ENCODE results near the gene SKAP2. TPM values are rescaled to one million over a fixed set of nuclear protein-coding genes. Genes with fewer than 3 reads are reported as not detected.

The SKAP2 gene
- polyA plus RNA-seq, 2 of the 4 experiments (the other 2 are of a cell fraction): 18.7 to 23.0 TPM

GRCh38 chr7:26714006-26714405 is 150.4 kb downstream of the SKAP2 start:
- H3K4me2 ChIP-seq: no peak overlapping the region
- DNase-seq (ENCODE audit: low read depth in 1 of 2, low spot score in 1 of 2) (no peak), FAIRE-seq (no peak), ATAC-seq (no peak)
- CTCF ChIA-PET: interaction anchor here (0.7 to 2.4 kb wide), 4 partner anchors 27 to 466 kb away, joined by 3 to 5 read pairs (median 4); no protein-coding TSS in a partner anchor
- H3K4me1 ChIP-seq: no peaks in the 10 kb centered on the region
- 60% methylated on average over 2 of the region's 2 CpGs for WGBS (ENCODE audit: missing lambda C conversion rate)
- H3K27ac ChIP-seq: no peak overlapping the region
- POLR2A ChIA-PET: no interaction called here
- no peaks in the 10 kb centered on the region for H3K9me3 ChIP-seq
- TF ChIP-seq EHMT2 (IDR thresholded peaks at IDR 0.05; ENCODE audit: low read depth) (no peak), CEBPB (IDR thresholded peaks at IDR 0.05) (no peak), BHLHE40 (IDR thresholded peaks at IDR 0.05; ENCODE audit: low read depth, low read length) (no peak), NR3C1 (IDR thresholded peaks at IDR 0.05) (no peak), SREBF2 (IDR thresholded peaks at IDR 0.05) (no peak), ZNF302 (CRISPR knock-in tag; IDR thresholded peaks at IDR 0.05) (no peak), HOXA7 (CRISPR knock-in tag; IDR thresholded peaks at IDR 0.05) (no peak), NPAS2 (CRISPR knock-in tag; IDR thresholded peaks at IDR 0.05; ENCODE audit: borderline replicate concordance) (no peak), POLR2AphosphoS2 (conservative IDR thresholded peaks at IDR 0.05; ENCODE audit: low read length) (no peak)
- TF ChIP-seq, protein P1, sequence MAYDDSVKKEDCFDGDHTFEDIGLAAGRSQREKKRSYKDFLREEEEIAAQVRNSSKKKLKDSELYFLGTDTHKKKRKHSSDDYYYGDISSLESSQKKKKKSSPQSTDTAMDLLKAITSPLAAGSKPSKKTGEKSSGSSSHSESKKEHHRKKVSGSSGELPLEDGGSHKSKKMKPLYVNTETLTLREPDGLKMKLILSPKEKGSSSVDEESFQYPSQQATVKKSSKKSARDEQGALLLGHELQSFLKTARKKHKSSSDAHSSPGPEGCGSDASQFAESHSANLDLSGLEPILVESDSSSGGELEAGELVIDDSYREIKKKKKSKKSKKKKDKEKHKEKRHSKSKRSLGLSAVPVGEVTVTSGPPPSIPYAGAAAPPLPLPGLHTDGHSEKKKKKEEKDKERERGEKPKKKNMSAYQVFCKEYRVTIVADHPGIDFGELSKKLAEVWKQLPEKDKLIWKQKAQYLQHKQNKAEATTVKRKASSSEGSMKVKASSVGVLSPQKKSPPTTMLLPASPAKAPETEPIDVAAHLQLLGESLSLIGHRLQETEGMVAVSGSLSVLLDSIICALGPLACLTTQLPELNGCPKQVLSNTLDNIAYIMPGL (CRISPR knock-in tag; IDR thresholded peaks at IDR 0.05; ENCODE audit: borderline replicate concordance): no peak
- TF ChIP-seq, protein P2, sequence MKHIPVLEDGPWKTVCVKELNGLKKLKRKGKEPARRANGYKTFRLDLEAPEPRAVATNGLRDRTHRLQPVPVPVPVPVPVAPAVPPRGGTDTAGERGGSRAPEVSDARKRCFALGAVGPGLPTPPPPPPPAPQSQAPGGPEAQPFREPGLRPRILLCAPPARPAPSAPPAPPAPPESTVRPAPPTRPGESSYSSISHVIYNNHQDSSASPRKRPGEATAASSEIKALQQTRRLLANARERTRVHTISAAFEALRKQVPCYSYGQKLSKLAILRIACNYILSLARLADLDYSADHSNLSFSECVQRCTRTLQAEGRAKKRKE (CRISPR knock-in tag; IDR thresholded peaks at IDR 0.05; ENCODE audit: low read depth): no peak
- no peak overlapping the region for H3K4me3 ChIP-seq

- no peak for ATAC-seq
- no peak for DNase-seq (ENCODE audit: low read depth in 1 of 2, low spot score in 1 of 2)
- CTCF ChIA-PET: interaction anchor here (0.8 to 1.0 kb wide), 2 partner anchors 11 kb away, joined by 3 to 4 read pairs; no protein-coding TSS in a partner anchor
- FAIRE-seq: peak; percentile 39
- Histone ChIP-seq H3K27ac (no peak overlapping the region), H3K9me3 (no peaks in the 10 kb centered on the region), H3K4me2 (no peak overlapping the region), H3K4me3 (no peak overlapping the region), H3K4me1 (peaks cover 21% of the 10 kb centered on the region)
- WGBS (ENCODE audit: missing lambda C conversion rate): 77% methylated on average over 1 of the region's 1 CpG
- POLR2A ChIA-PET: no interaction called here
- TF ChIP-seq SREBF2 (IDR thresholded peaks at IDR 0.05) (no peak), RCOR1 (IDR thresholded peaks at IDR 0.05; ENCODE audit: low read depth, low read length) (no peak), EHMT2 (IDR thresholded peaks at IDR 0.05; ENCODE audit: low read depth) (no peak), HOXB13 (CRISPR knock-in tag; IDR thresholded peaks at IDR 0.05; ENCODE audit: low read depth) (no peak), KDM5A (IDR thresholded peaks at IDR 0.05) (no peak), POLR2AphosphoS2 (conservative IDR thresholded peaks at IDR 0.05; ENCODE audit: low read length) (no peak), FOSB (CRISPR knock-in tag; IDR thresholded peaks at IDR 0.05) (no peak), NFE2L2 (conservative IDR thresholded peaks at IDR 0.05; ENCODE audit: low read length) (no peak), JUN (IDR thresholded peaks at IDR 0.05) (no peak), FOXS1 (CRISPR knock-in tag; IDR thresholded peaks at IDR 0.05) (no peak)
Observed at GRCh38 chr7:26709210-26709990, 155.0 kb downstream of the SKAP2 start.

GRCh38 chr7:26705567-26705966 is 158.8 kb downstream of the SKAP2 start:
- H3K9me3 ChIP-seq: no peaks in the 10 kb centered on the region
- ATAC-seq (peak; percentile 80 to 88), DNase-seq (ENCODE audit: low read depth in 1 of 2, low spot score in 1 of 2) (peak; percentile 54 to 69), FAIRE-seq (peak; percentile 13)
- H3K4me1 ChIP-seq: peaks cover 29% of the 10 kb centered on the region
- ChIA-PET CTCF (interaction anchor here (0.6 to 3.8 kb wide), 6 partner anchors 14 to 813 kb away, joined by 3 to 17 read pairs (median 5); no protein-coding TSS in a partner anchor), POLR2A (no interaction called here)
- WGBS (ENCODE audit: missing lambda C conversion rate): 6% methylated on average over 2 of the region's 2 CpGs
- H3K27ac ChIP-seq: no peak overlapping the region
- peak overlapping the region; percentile 48 for H3K4me2 ChIP-seq
- no peak for TF ChIP-seq ZC3H11A (IDR thresholded peaks at IDR 0.05)
- no peak for TF ChIP-seq FOSB (CRISPR knock-in tag; IDR thresholded peaks at IDR 0.05)
- no peak for TF ChIP-seq JUN (IDR thresholded peaks at IDR 0.05)
- no peak for TF ChIP-seq RARB (CRISPR knock-in tag; IDR thresholded peaks at IDR 0.05)
- no peak for TF ChIP-seq KDM5A (IDR thresholded peaks at IDR 0.05)
- no peak for TF ChIP-seq NR3C1 (IDR thresholded peaks at IDR 0.05)
- peak; percentile 66 for TF ChIP-seq JUNB (IDR thresholded peaks at IDR 0.05)
- peak; percentile 35; the same call in 1 of the 2 replicates for TF ChIP-seq GATA3 (IDR thresholded peaks at IDR 0.05; ENCODE audit: borderline replicate concordance)
- no peak for TF ChIP-seq HOXA7 (CRISPR knock-in tag; IDR thresholded peaks at IDR 0.05)
- TF ChIP-seq FOSL2 (IDR thresholded peaks at IDR 0.05): no peak
- peak; percentile 68 for TF ChIP-seq FOSL2 (CRISPR knock-in tag; IDR thresholded peaks at IDR 0.05)
- no peak for TF ChIP-seq ZSCAN20 (CRISPR knock-in tag; IDR thresholded peaks at IDR 0.05)
- TF ChIP-seq FOXS1 (CRISPR knock-in tag; IDR thresholded peaks at IDR 0.05): no peak
- no peak for TF ChIP-seq EHF (CRISPR knock-in tag; IDR thresholded peaks at IDR 0.05)
- TF ChIP-seq ZNF302 (CRISPR knock-in tag; IDR thresholded peaks at IDR 0.05): no peak
- TF ChIP-seq, protein P3, sequence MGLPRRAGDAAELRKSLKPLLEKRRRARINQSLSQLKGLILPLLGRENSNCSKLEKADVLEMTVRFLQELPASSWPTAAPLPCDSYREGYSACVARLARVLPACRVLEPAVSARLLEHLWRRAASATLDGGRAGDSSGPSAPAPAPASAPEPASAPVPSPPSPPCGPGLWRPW (IDR thresholded peaks at IDR 0.05): no peak
- no peak overlapping the region for H3K4me3 ChIP-seq

Data from A549 (cell line).